Measurements from ENCODE around the gene INPP5A. TPM values are rescaled to one million over a fixed set of nuclear protein-coding genes. Genes with fewer than 3 reads are reported as not detected.

Gene INPP5A
- total RNA-seq, 6 donors from 2014 or later: 28.6 to 81.7 (median 44.8) TPM

GRCh38 chr10:132732518-132732917 lies 194.9 kb downstream of the INPP5A start:
- WGBS, 2 donors: 96% methylated on average over 17 of the region's 20 CpGs; no CpG with 5 or more reads in 1 of the 2 donors
- no peak for TF ChIP-seq POLR2A (IDR thresholded peaks at IDR 0.05)
- TF ChIP-seq EP300 (IDR thresholded peaks at IDR 0.05): no peak
- TF ChIP-seq POLR2AphosphoS5 (IDR thresholded peaks at IDR 0.05): no peak
- TF ChIP-seq CTCF (IDR thresholded peaks at IDR 0.05): no peak
- H3K4me3 ChIP-seq: no peak overlapping the region
- DNase-seq (peak in 1 of 2 donors; percentile 70), ATAC-seq (ENCODE audit: low FRiP score in 2 of 2) (no peak)
- H3K36me3 ChIP-seq: peaks cover 0 to 65% (median 36%) of the 10 kb centered on the region in 4 donors
- H3K9me3 ChIP-seq: no peaks in the 10 kb centered on the region
- no peak overlapping the region for H3K27ac ChIP-seq
- H3K27me3 ChIP-seq: no peaks in the 10 kb centered on the region
- H3K4me1 ChIP-seq: no peaks in the 10 kb centered on the region

- H3K9me3 ChIP-seq: no peaks in the 10 kb centered on the region
- no peaks in the 10 kb centered on the region for H3K27me3 ChIP-seq
- H3K36me3 ChIP-seq: peaks cover 0 to 60% (median 28%) of the 10 kb centered on the region in 4 donors
- TF ChIP-seq EP300 (IDR thresholded peaks at IDR 0.05): no peak
- TF ChIP-seq POLR2AphosphoS5 (IDR thresholded peaks at IDR 0.05): no peak
- no peak for TF ChIP-seq CTCF (IDR thresholded peaks at IDR 0.05)
- TF ChIP-seq POLR2A (IDR thresholded peaks at IDR 0.05): no peak
- DNase-seq: peak in 1 of 2 donors; percentile 74
- no peak overlapping the region for H3K4me3 ChIP-seq
- no peaks in the 10 kb centered on the region for H3K4me1 ChIP-seq
- ATAC-seq (ENCODE audit: low FRiP score in 2 of 2): no peak
- no peak overlapping the region for H3K27ac ChIP-seq
- 95 to 97% methylated on average over 13 to 14 of the region's 19 CpGs for WGBS, 2 donors
Measured at GRCh38 chr10:132733926-132734325, 196.3 kb downstream of the INPP5A start.

GRCh38 chr10:132735341-132735775 lies 197.8 kb downstream of the INPP5A start:
- ATAC-seq (ENCODE audit: low FRiP score in 2 of 2): no peak
- Histone ChIP-seq H3K4me3 (no peak overlapping the region), H3K9me3 (no peaks in the 10 kb centered on the region), H3K27me3 (no peaks in the 10 kb centered on the region), H3K27ac (no peak overlapping the region), H3K4me1 (no peaks in the 10 kb centered on the region), H3K36me3 (peaks cover 0 to 55% (median 24%) of the 10 kb centered on the region in 4 donors)
- peak in 1 of 2 donors; percentile 71 for DNase-seq
- 94 to 96% methylated on average over 18 to 19 of the region's 19 CpGs for WGBS, 2 donors
- no peak for TF ChIP-seq EP300 (IDR thresholded peaks at IDR 0.05)
- TF ChIP-seq POLR2A (IDR thresholded peaks at IDR 0.05): no peak
- no peak for TF ChIP-seq POLR2AphosphoS5 (IDR thresholded peaks at IDR 0.05)
- TF ChIP-seq CTCF (IDR thresholded peaks at IDR 0.05): no peak

- TF ChIP-seq POLR2A (IDR thresholded peaks at IDR 0.05) (no peak), POLR2AphosphoS5 (IDR thresholded peaks at IDR 0.05) (no peak), CTCF (IDR thresholded peaks at IDR 0.05) (no peak), EP300 (IDR thresholded peaks at IDR 0.05) (no peak)
- DNase-seq: peak in 1 of 2 donors; percentile 58
- peaks cover 0 to 51% (median 21%) of the 10 kb centered on the region in 4 donors for H3K36me3 ChIP-seq
- no peaks in the 10 kb centered on the region for H3K9me3 ChIP-seq
- H3K27me3 ChIP-seq: no peaks in the 10 kb centered on the region
- WGBS, 2 donors: 93% methylated on average over 14 to 24 of the region's 24 CpGs
- H3K4me1 ChIP-seq: no peaks in the 10 kb centered on the region
- H3K27ac ChIP-seq: no peak overlapping the region
- H3K4me3 ChIP-seq: no peak overlapping the region
- ATAC-seq (ENCODE audit: low FRiP score in 2 of 2): no peak
Measured at GRCh38 chr10:132735923-132736391, 198.4 kb downstream of the INPP5A start.

Measured in upper lobe of left lung (tissue), 6 donors.